ENCODE measurements around the gene TPM4.
A peak's percentile ranks its signal among the peaks of the same experiment; 100 is the strongest.

TPM4 gene

GRCh38 chr19:16136185-16136999 lies 60.1 kb downstream of the TPM4 start:
- no peaks in the 10 kb centered on the region for H3K4me1 ChIP-seq (ENCODE audit: control insufficient read depth, insufficient read depth, low read length, poor library complexity, severe bottlenecking)
- H3K27me3 ChIP-seq (replicated peaks; ENCODE audit: control insufficient read depth, insufficient read depth, low read length, poor library complexity, severe bottlenecking), result no peaks in the 10 kb centered on the region
- DNase-seq, result no peak
- H3K4me3 ChIP-seq (ENCODE audit: insufficient read depth, low read depth, low read length, poor library complexity, severe bottlenecking), result no peak overlapping the region
- no peak overlapping the region for H3K27ac ChIP-seq (ENCODE audit: insufficient read depth, low read length, poor library complexity, severe bottlenecking)
- H3K9me3 ChIP-seq (ENCODE audit: control insufficient read depth, low read length), result no peaks in the 10 kb centered on the region
- peaks cover 24% of the 10 kb centered on the region for H3K36me3 ChIP-seq (ENCODE audit: control insufficient read depth, insufficient read depth, low read length)

GRCh38 chr19:16139752-16140151 lies 63.5 kb downstream of the TPM4 start:
- Histone ChIP-seq H3K36me3 (ENCODE audit: control insufficient read depth, insufficient read depth, low read length) (no peaks in the 10 kb centered on the region), H3K27ac (ENCODE audit: insufficient read depth, low read length, poor library complexity, severe bottlenecking) (no peak overlapping the region), H3K4me3 (ENCODE audit: insufficient read depth, low read depth, low read length, poor library complexity, severe bottlenecking) (no peak overlapping the region), H3K27me3 (replicated peaks; ENCODE audit: control insufficient read depth, insufficient read depth, low read length, poor library complexity, severe bottlenecking) (no peaks in the 10 kb centered on the region), H3K4me1 (ENCODE audit: control insufficient read depth, insufficient read depth, low read length, poor library complexity, severe bottlenecking) (no peaks in the 10 kb centered on the region), H3K9me3 (ENCODE audit: control insufficient read depth, low read length) (no peaks in the 10 kb centered on the region)
- no peak for DNase-seq

DNA sequence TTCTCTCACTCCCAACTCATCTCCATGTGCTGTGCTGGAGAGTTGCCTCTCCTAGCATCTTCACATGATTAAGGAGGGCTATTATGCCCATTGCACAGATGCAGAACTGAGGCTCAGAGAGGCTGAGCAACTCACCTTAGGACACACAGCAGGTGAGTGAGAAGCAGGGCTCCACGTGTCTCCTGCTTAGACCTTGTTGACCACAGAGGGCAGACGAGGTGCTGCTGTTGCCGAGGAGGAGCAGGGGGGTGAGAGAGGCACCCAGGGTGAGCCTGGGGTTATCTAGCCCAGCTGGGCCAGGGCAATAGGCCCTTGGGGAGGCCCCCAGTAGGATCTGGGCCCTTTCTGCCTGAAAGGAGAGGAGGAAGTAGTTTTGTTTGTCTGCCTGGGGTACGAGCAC lies 64.7 kb downstream of the TPM4 start:
- Histone ChIP-seq H3K9me3 (ENCODE audit: control insufficient read depth, low read length) (no peaks in the 10 kb centered on the region), H3K4me3 (ENCODE audit: insufficient read depth, low read depth, low read length, poor library complexity, severe bottlenecking) (no peak overlapping the region), H3K27me3 (replicated peaks; ENCODE audit: control insufficient read depth, insufficient read depth, low read length, poor library complexity, severe bottlenecking) (no peaks in the 10 kb centered on the region), H3K36me3 (ENCODE audit: control insufficient read depth, insufficient read depth, low read length) (no peaks in the 10 kb centered on the region), H3K27ac (ENCODE audit: insufficient read depth, low read length, poor library complexity, severe bottlenecking) (no peak overlapping the region), H3K4me1 (ENCODE audit: control insufficient read depth, insufficient read depth, low read length, poor library complexity, severe bottlenecking) (peaks cover 4% of the 10 kb centered on the region)
- DNase-seq, result no peak

GRCh38 chr19:16142032-16142580 lies 65.8 kb downstream of the TPM4 start:
- peaks cover 4% of the 10 kb centered on the region for H3K4me1 ChIP-seq (ENCODE audit: control insufficient read depth, insufficient read depth, low read length, poor library complexity, severe bottlenecking)
- H3K36me3 ChIP-seq (ENCODE audit: control insufficient read depth, insufficient read depth, low read length), result no peaks in the 10 kb centered on the region
- H3K9me3 ChIP-seq (ENCODE audit: control insufficient read depth, low read length), result no peaks in the 10 kb centered on the region
- H3K27ac ChIP-seq (ENCODE audit: insufficient read depth, low read length, poor library complexity, severe bottlenecking), result no peak overlapping the region
- H3K27me3 ChIP-seq (replicated peaks; ENCODE audit: control insufficient read depth, insufficient read depth, low read length, poor library complexity, severe bottlenecking), result no peaks in the 10 kb centered on the region
- no peak for DNase-seq
- H3K4me3 ChIP-seq (ENCODE audit: insufficient read depth, low read depth, low read length, poor library complexity, severe bottlenecking), result no peak overlapping the region

DNA sequence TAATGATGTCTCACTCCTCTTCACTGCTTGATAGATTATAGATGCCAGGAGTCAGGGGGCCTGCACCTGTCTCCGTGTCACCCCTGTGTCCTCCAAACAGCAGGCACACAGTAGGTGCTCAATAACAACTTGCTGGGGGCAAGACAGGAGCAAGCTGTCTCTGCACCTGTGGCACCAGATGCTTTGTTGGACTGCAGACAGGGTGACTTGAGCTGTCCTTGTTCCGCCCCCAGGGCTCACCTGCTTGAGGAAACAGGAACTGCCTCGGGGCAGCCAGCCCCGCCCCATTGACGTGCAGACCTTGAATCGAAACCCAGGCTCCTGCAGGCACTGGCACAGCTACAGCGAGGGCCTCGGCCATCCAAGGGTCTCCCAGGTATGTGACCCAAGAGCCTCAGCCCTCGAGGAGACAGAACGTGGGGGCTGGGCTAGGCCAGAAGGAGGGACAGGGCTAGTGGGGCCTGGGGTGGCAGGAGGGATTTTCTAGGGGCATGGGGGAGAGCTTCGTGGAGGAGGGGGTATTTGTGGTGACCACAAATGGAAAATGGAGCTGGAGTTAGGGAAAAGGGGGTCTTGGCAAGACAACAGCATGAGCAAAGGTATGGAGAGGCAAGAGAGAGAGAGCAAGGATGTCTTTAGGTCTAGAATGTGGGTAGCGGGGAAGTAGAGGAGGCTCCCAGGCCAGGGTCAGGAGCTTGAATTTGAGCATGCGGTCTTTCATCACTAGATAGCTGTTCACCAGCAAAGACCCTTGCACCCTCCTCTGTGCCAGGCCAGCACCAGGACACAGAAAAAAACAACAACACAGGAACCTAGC lies 67.3 kb downstream of the TPM4 start, which contains the start of gene HSH2D:
Gene HSH2D, plus strand, starts transcription at position 287 of the 817 bp plus-strand sequence. CDS start 5,066 bp downstream, outside the sequence.
- Histone ChIP-seq H3K4me3 (ENCODE audit: insufficient read depth, low read depth, low read length, poor library complexity, severe bottlenecking) (peak within 1 kb of the TSS; percentile 65), H3K27ac (ENCODE audit: insufficient read depth, low read length, poor library complexity, severe bottlenecking) (peak within 1 kb of the TSS; percentile 71), H3K9me3 (ENCODE audit: control insufficient read depth, low read length) (no peaks in the 10 kb centered on the region), H3K27me3 (replicated peaks; ENCODE audit: control insufficient read depth, insufficient read depth, low read length, poor library complexity, severe bottlenecking) (no peaks in the 10 kb centered on the region), H3K36me3 (ENCODE audit: control insufficient read depth, insufficient read depth, low read length) (peaks cover 4% of the 10 kb centered on the region), H3K4me1 (ENCODE audit: control insufficient read depth, insufficient read depth, low read length, poor library complexity, severe bottlenecking) (peaks cover 4% of the 10 kb centered on the region)
- peak; percentile 48 to 65 (median 62) for DNase-seq

DNA sequence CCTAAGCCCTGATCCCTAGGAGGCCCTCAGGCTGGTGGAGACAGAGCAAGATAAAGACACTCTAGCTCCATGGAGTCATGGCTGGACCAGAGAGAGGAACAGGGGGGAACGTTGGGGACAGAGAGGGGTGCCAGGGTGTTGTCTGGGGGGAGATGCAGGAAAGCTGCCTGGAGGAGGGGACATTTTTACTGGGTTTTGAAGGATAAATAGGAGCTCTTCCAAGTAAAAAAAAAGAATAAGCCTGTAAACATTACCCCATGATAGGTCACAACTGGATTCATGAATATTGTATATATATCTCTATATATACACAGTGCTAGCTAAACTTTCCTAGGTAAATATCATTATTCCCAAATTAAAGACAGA lies 67.9 kb downstream of the TPM4 start:
- DNase-seq, result no peak
- H3K9me3 ChIP-seq (ENCODE audit: control insufficient read depth, low read length), result no peaks in the 10 kb centered on the region
- peak overlapping the region; percentile 65 for H3K4me3 ChIP-seq (ENCODE audit: insufficient read depth, low read depth, low read length, poor library complexity, severe bottlenecking)
- H3K27me3 ChIP-seq (replicated peaks; ENCODE audit: control insufficient read depth, insufficient read depth, low read length, poor library complexity, severe bottlenecking), result no peaks in the 10 kb centered on the region
- peak overlapping the region; percentile 71 for H3K27ac ChIP-seq (ENCODE audit: insufficient read depth, low read length, poor library complexity, severe bottlenecking)
- H3K4me1 ChIP-seq (ENCODE audit: control insufficient read depth, insufficient read depth, low read length, poor library complexity, severe bottlenecking), result peaks cover 4% of the 10 kb centered on the region
- H3K36me3 ChIP-seq (ENCODE audit: control insufficient read depth, insufficient read depth, low read length), result peaks cover 10% of the 10 kb centered on the region

- peaks cover 4% of the 10 kb centered on the region for H3K4me1 ChIP-seq (ENCODE audit: control insufficient read depth, insufficient read depth, low read length, poor library complexity, severe bottlenecking)
- H3K9me3 ChIP-seq (ENCODE audit: control insufficient read depth, low read length), result no peaks in the 10 kb centered on the region
- H3K36me3 ChIP-seq (ENCODE audit: control insufficient read depth, insufficient read depth, low read length), result peaks cover 21% of the 10 kb centered on the region
- no peaks in the 10 kb centered on the region for H3K27me3 ChIP-seq (replicated peaks; ENCODE audit: control insufficient read depth, insufficient read depth, low read length, poor library complexity, severe bottlenecking)
- H3K27ac ChIP-seq (ENCODE audit: insufficient read depth, low read length, poor library complexity, severe bottlenecking), result no peak overlapping the region
- DNase-seq, result no peak
- H3K4me3 ChIP-seq (ENCODE audit: insufficient read depth, low read depth, low read length, poor library complexity, severe bottlenecking), result no peak overlapping the region
These were observed 69.8 kb downstream of the TPM4 start for GRCh38 chr19:16146112-16146511.

DNA sequence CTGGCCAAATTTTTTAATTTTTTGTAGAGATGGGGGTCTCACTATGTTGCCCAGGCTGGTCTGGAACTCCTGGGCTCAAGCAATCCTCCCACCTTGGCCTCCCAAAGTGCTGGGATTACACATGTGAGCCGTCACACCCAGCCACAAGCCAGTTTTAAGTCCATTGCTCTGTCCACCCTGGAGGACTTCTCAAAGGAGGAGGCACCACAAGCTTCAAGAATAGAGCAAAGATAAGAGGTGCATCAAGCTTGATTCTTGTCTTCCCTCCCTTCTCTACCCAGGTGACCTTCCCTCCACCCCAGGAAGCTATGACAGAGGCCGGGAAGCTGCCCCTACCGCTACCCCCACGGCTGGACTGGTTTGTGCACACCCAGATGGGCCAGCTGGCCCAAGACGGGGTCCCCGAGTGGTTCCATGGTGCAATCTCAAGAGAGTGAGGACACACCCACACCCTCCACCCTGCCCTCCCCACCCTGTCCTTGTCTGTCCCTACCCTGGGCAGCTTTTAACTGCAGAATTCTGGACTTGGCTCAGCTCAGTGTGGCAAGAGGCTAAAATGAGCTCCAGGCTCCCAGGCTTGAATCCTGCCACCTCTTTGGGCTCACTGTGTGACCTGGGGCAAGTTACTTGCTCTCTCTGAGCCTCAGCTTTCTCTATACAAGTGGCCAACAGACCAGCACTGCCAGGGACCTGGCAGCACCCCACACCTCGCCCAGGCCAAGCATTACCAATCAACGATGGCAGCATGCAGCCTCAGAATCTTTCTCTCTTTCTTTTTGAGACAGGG lies 72.3 kb downstream of the TPM4 start:
- H3K4me1 ChIP-seq (ENCODE audit: control insufficient read depth, insufficient read depth, low read length, poor library complexity, severe bottlenecking), result peaks cover 4% of the 10 kb centered on the region
- no peak overlapping the region for H3K27ac ChIP-seq (ENCODE audit: insufficient read depth, low read length, poor library complexity, severe bottlenecking)
- no peak for DNase-seq
- peaks cover 40% of the 10 kb centered on the region for H3K36me3 ChIP-seq (ENCODE audit: control insufficient read depth, insufficient read depth, low read length)
- H3K9me3 ChIP-seq (ENCODE audit: control insufficient read depth, low read length), result no peaks in the 10 kb centered on the region
- H3K4me3 ChIP-seq (ENCODE audit: insufficient read depth, low read depth, low read length, poor library complexity, severe bottlenecking), result no peak overlapping the region
- no peaks in the 10 kb centered on the region for H3K27me3 ChIP-seq (replicated peaks; ENCODE audit: control insufficient read depth, insufficient read depth, low read length, poor library complexity, severe bottlenecking)

Measured in effector memory CD4-positive, alpha-beta T cell (primary cell).